K562 (cell line): ENCODE results near the gene HMCES. TPM values are rescaled to one million over a fixed set of nuclear protein-coding genes. Genes with fewer than 3 reads are reported as not detected.

Experiments used
- ATAC-seq: fragments of 200-7000 bp; cut with Tn5 transposase; 3 replicates; pipeline ENCODE4 v1.9.1; 2020; ENCODE audit warnings: moderate library complexity
- BruUV-seq: library from RNA; stranded (reverse); fragments of 400-500 nt; replicated peaks from 2 replicates; lab custom pipeline; 2021; lab: Mats Ljungman, UMichigan
- CTCF ChIA-PET: fragments of 300-600 bp; formaldehyde crosslinking; extraction: SDS; loops from one replicate; lab custom pipeline; 2021; ENCODE audit warnings: low intra/inter-chr PET ratio; lab: Yijun Ruan, JAX
- POLR2A ChIA-PET: fragments of 300-600, 350-650 bp; sonication (Branson Sonifier 250); formaldehyde crosslinking; extraction: SDS; loops from one replicate; lab custom pipeline; 2021; ENCODE audit warnings: antibody characterized with exemption, inconsistent platforms; lab: Yijun Ruan, JAX
- DNase-seq, 4 experiments: peaks; one replicate each; pipeline versions ENCODE4 v3.0.0 to v3.0.0-alpha.2; 2011 to 2018; ENCODE audit warnings: low spot score in 3 of 4, mixed read lengths in 3 of 4; ENCODE audit errors: extremely low read depth in 1 of 4
- FAIRE-seq: peaks from 2 replicates; lab custom pipeline; 2011; peaks lifted over from hg19 to GRCh38; lab: Jason Lieb, UNC
- H2AFZ ChIP-seq: 2 replicates; pipeline ENCODE4 v1.6.0; 2011; ENCODE audit warnings: low read depth, low read length, control low read depth, inconsistent platforms
- H3K27ac ChIP-seq: fragments of 200-600 bp; 3 replicates; pipeline ENCODE4 v1.8.0; 2011; ENCODE audit warnings: low read depth, mild to moderate bottlenecking, control low read depth, inconsistent platforms, low read length, moderate library complexity, mixed read lengths; ENCODE audit errors: extremely low read depth
- H3K27me3 ChIP-seq, 2 experiments: fragments of 300-600 bp in 1 of 2; 2 replicates in 1 of 2; 3 replicates in 1 of 2; pipeline versions ENCODE4 v1.6.0 to v1.8.0; 2011; ENCODE audit warnings: inconsistent platforms in 2 of 2, low read length in 2 of 2, mild to moderate bottlenecking in 1 of 2, mixed read lengths in 1 of 2, moderate library complexity in 1 of 2; ENCODE audit not compliant: control insufficient read depth in 2 of 2, insufficient read depth in 2 of 2
- H3K36me3 ChIP-seq: fragments of 300-600 bp; 3 replicates; pipeline ENCODE4 v1.8.0; 2011; ENCODE audit warnings: mild to moderate bottlenecking, low read length, inconsistent platforms; ENCODE audit not compliant: control insufficient read depth, insufficient read depth
- H3K4me1 ChIP-seq, 2 experiments: fragments of 200-600 bp in 1 of 2; replicated peaks in 1 of 2; 2 replicates in 1 of 2; 3 replicates in 1 of 2; pipeline versions ENCODE4 v1.5.1 to v1.8.0; 2011; ENCODE audit warnings: inconsistent platforms in 2 of 2, low read length in 2 of 2, mild to moderate bottlenecking in 1 of 2, mixed read lengths in 1 of 2, moderate library complexity in 1 of 2; ENCODE audit not compliant: control insufficient read depth in 2 of 2, insufficient read depth in 2 of 2
- H3K4me2 ChIP-seq: 2 replicates; pipeline ENCODE4 v1.6.1; 2011; ENCODE audit warnings: low read length, control low read depth, inconsistent platforms, mixed read lengths; ENCODE audit not compliant: insufficient read depth
- H3K4me3 ChIP-seq: fragments of 200-600 bp; sonication (generic), shearing (Covaris generic); 2 replicates; pipeline ENCODE4 v1.5.1; 2016; ENCODE audit warnings: control low read depth, inconsistent platforms
- H3K79me2 ChIP-seq: fragments of 200-600 bp; 3 replicates; pipeline ENCODE4 v1.8.0; 2011; ENCODE audit warnings: low read length, inconsistent platforms; ENCODE audit not compliant: control insufficient read depth, insufficient read depth
- H3K9ac ChIP-seq, 2 experiments: 2 replicates each; pipeline versions ENCODE4 v1.6.0 to v1.6.1; 2011; ENCODE audit warnings: low read depth in 2 of 2, low read length in 2 of 2, control low read depth in 1 of 2, inconsistent platforms in 1 of 2, mild to moderate bottlenecking in 1 of 2, mixed read lengths in 1 of 2; ENCODE audit not compliant: insufficient read depth in 1 of 2
- H3K9me1 ChIP-seq: one replicate; pipeline ENCODE4 v1.6.0; 2011; ENCODE audit warnings: inconsistent platforms, mild to moderate bottlenecking, low read length, moderate library complexity; ENCODE audit not compliant: control insufficient read depth, insufficient read depth
- H3K9me3 ChIP-seq: replicated peaks from 2 replicates; pipeline ENCODE4 v1.5.1; 2011; ENCODE audit warnings: low read depth, low read length, inconsistent platforms; ENCODE audit not compliant: control insufficient read depth, insufficient read depth
- H4K20me1 ChIP-seq: replicated peaks from 2 replicates; pipeline ENCODE4 v1.6.1; 2011; ENCODE audit warnings: low read length, inconsistent platforms, mixed read lengths; ENCODE audit not compliant: control insufficient read depth, insufficient read depth
- CBX3 ChIP-seq, 2 experiments: IDR thresholded peaks; 1 replicate in 1 of 2; 2 replicates in 1 of 2; pipeline ENCODE4 v1.6.1; 2012; ENCODE audit warnings: inconsistent platforms in 2 of 2, low read length in 2 of 2, borderline replicate concordance in 1 of 2, control low read depth in 1 of 2
- NFE2L1 ChIP-seq: fragments of 450-650 bp; IDR thresholded peaks from 2 replicates; pipeline ENCODE4 v1.6.1; 2016; ENCODE audit warnings: missing genetic modification characterization, low read depth, mild to moderate bottlenecking, missing compliant biosample characterization, moderate library complexity, borderline replicate concordance
- PHTF2 ChIP-seq: fragments of 250-450 bp; sonication (Bioruptor Pico); IDR thresholded peaks from 2 replicates; pipeline ENCODE4 v1.5.0; 2021; ENCODE audit warnings: mild to moderate bottlenecking
- TFAM ChIP-seq: fragments of 250-450 bp; sonication (Bioruptor Pico); conservative IDR thresholded peaks from 2 replicates; pipeline ENCODE4 v1.5.0; 2021; ENCODE audit warnings: mild to moderate bottlenecking, moderate library complexity
- WGBS: fragments of 100-300 bp; shearing (Covaris generic); methylation state at CpG from one replicate; pipeline ENCODE4 v1.1.6; 2016; ENCODE audit warnings: low coverage, mixed read lengths; ENCODE audit not compliant: insufficient coverage; ENCODE audit errors: missing lambda C conversion rate; 5-methylcytosine and 5-hydroxymethylcytosine counted together
- in situ Hi-C: fragments of 300-500 bp; cut with MboI; formaldehyde crosslinking; loops from 4 replicates; pipeline ENCODE4 v1.15.0; 2018; ENCODE audit warnings: inconsistent platforms, mixed read lengths
- intact Hi-C: fragments of 100-400 bp; cut with micrococcal nuclease; formaldehyde crosslinking; loops from 2 replicates; pipeline ENCODE4 v1.14.2; 2022
- polyA plus RNA-seq, 8 experiments: library from polyadenylated mRNA; depleted of rRNA in 4 of 8; stranded (reverse) in 5 of 8; unstranded in 3 of 8; fragments of >200 nt; fragmentation: Nextera tagmentation in 2 of 8; fragmentation: Illumina TruSeq in 1 of 8; extraction: Ambion mirVana in 2 of 8; extraction: Trizol in 1 of 8; gene quantifications; 2 replicates each; pipeline versions ENCODE4 v1.2.1 to v1.2.3, GENCODE V29; 2011 to 2014; ENCODE audit warnings: inconsistent platforms in 1 of 8, missing spikeins in 1 of 8
- total RNA-seq, 7 experiments: library from RNA; depleted of rRNA in 6 of 7; stranded (reverse); fragments of >200 nt in 6 of 7; fragmentation: Illumina TruSeq in 2 of 7; extraction: Trizol in 2 of 7; gene quantifications; 2 replicates each; pipeline versions ENCODE4 v1.2.1 to v1.2.3, GENCODE V29; 2011 to 2021; ENCODE audit warnings: low replicate concordance in 1 of 7
- TF ChIP-seq, protein P1 (sequence below): sonication (generic); formaldehyde crosslinking; IDR thresholded peaks from 2 replicates; pipeline ENCODE4 v1.8.1; 2023; ENCODE audit warnings: mild to moderate bottlenecking, missing genetic modification reagents
- TF ChIP-seq, protein P2 (sequence below): sonication (generic); formaldehyde crosslinking; IDR thresholded peaks from 2 replicates; pipeline ENCODE4 v1.8.0; 2022; ENCODE audit warnings: mild to moderate bottlenecking, missing genetic modification reagents
- TF ChIP-seq, protein P3 (sequence below): sonication (generic); formaldehyde crosslinking; IDR thresholded peaks from 2 replicates; pipeline ENCODE4 v1.8.0; 2022; ENCODE audit warnings: missing genetic modification reagents, mild to moderate bottlenecking, moderate library complexity, borderline replicate concordance

Gene HMCES
- total and polyA plus RNA-seq, 9 of the 15 experiments (the other 6 are each of a cell fraction or from before 2014, with no cell fraction given) = 18.8 to 45.3 (median 24.8) TPM

DNA sequence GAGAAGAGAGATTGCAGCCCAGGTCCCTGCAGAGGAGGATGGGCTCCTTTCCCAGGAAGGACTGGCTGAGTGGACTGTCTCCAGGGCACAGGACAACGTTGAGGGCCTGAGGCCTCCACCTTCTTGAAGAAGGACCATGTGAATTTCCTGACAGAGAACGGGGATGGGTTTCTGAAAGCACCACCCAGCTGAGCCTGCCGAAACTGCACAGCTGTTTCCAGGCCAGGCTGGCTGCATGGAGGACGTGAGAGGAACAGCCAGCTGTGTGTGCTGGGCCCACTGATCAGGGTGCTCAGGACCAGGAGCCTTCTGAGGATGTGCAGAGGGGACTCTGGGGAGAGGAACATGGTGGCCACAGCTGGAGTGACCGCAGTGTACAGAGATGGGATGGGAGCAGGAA, 39.2 kb downstream of the HMCES start:
- H3K4me3 ChIP-seq = no peak overlapping the region
- no peak overlapping the region for H3K9ac ChIP-seq
- peaks cover 16 to 41% of the 10 kb centered on the region in 2 experiments; a peak in 4 of 5 replicates for H3K4me1 ChIP-seq
- H3K36me3 ChIP-seq = no peaks in the 10 kb centered on the region
- FAIRE-seq (no peak), DNase-seq (no peak), ATAC-seq (no peak)
- H3K4me2 ChIP-seq = no peak overlapping the region
- intact Hi-C loops = no loop called here
- CTCF ChIA-PET = no interaction called here
- H3K27me3 ChIP-seq = no peaks in the 10 kb centered on the region
- peaks cover 17% of the 10 kb centered on the region for H3K79me2 ChIP-seq
- no peak overlapping the region for H3K27ac ChIP-seq
- in situ Hi-C loops = no loop called here
- WGBS = 7% methylated on average over 3 of the region's 5 CpGs
- H3K9me1 ChIP-seq = no peaks in the 10 kb centered on the region
- POLR2A ChIA-PET = interaction anchor here (0.5 to 1.5 kb wide), 4 partner anchors 9 to 185 kb away, joined by 3 to 4 read pairs (median 3); no protein-coding TSS in a partner anchor
- no peak overlapping the region for H2AFZ ChIP-seq
- TF ChIP-seq NFE2L1 (tag) = no peak
- TF ChIP-seq, protein P1, sequence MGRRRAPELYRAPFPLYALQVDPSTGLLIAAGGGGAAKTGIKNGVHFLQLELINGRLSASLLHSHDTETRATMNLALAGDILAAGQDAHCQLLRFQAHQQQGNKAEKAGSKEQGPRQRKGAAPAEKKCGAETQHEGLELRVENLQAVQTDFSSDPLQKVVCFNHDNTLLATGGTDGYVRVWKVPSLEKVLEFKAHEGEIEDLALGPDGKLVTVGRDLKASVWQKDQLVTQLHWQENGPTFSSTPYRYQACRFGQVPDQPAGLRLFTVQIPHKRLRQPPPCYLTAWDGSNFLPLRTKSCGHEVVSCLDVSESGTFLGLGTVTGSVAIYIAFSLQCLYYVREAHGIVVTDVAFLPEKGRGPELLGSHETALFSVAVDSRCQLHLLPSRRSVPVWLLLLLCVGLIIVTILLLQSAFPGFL = no peak
- no peak for TF ChIP-seq CBX3 (IDR thresholded peaks at IDR 0.05; ENCODE audit: borderline replicate concordance in 1 of 2, low read length in 2 of 2)
- TF ChIP-seq PHTF2 (CRISPR knock-in tag) = no peak
- TF ChIP-seq TFAM (CRISPR knock-in tag) = no peak
- TF ChIP-seq, protein P2, sequence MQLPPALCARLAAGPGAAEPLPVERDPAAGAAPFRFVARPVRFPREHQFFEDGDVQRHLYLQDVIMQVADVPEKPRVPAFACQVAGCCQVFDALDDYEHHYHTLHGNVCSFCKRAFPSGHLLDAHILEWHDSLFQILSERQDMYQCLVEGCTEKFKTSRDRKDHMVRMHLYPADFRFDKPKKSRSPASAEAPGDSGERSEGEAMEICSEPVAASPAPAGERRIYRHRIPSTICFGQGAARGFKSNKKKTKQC = no peak
- TF ChIP-seq, protein P3, sequence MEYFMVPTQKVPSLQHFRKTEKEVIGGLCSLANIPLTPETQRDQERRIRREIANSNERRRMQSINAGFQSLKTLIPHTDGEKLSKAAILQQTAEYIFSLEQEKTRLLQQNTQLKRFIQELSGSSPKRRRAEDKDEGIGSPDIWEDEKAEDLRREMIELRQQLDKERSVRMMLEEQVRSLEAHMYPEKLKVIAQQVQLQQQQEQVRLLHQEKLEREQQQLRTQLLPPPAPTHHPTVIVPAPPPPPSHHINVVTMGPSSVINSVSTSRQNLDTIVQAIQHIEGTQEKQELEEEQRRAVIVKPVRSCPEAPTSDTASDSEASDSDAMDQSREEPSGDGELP (CRISPR knock-in tag) = peak; percentile 58; the same call in 1 of the 2 replicates
- H3K9me3 ChIP-seq = no peaks in the 10 kb centered on the region
- no TSS peak for BruUV-seq
- H4K20me1 ChIP-seq = peaks cover 5% of the 10 kb centered on the region; the same call in 1 of the 2 replicates
